ENCODE measurements around the gene NDUFB11.
"Not testable (repeated sequence)": the region's sequence is repeated elsewhere in the genome, so short reads cannot be mapped to it uniquely, and the experiment has no call there.

Gene NDUFB11

DNA sequence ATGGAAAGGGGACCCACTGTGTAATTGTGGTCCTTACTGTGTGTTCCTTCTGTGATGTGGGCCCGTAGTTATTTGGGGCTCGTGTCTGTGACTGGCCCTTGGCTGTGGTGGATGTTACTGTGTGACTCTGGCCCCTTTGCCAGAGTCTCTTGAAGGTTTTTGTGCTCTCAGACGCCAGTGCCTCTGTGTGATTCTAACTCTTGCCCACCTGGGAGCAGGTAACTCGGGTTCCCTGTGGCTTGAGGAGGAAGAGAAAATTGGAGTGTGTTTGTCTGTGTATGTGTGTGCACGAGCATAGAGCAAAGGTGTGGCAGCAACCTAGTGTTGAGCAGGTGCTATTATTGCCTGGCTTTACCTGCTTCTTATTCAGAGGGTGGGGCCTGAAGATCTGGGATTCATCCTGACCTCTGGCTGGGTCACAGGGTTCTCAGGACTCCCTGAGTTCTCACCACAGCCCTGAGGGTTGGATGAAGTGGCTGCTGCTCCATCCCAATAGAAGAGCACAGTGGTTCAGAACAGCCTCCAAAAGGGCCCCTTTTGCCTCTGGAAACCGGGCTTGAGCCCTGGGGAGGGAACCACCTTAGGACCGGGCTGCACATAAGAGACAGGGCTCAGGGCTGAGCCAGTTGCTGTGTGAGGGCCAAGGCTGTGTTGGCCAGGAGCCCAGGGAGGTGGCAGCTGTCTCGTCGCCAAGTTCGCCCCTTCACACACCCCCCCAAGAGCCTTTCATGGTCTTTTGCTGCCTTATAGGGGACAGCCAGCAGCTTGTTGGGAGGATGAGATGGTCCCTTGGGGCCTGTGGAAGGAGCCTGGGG lies 1.8 kb upstream of the NDUFB11 start:
- DNase-seq (ENCODE audit: low read depth), result no peak

DNA sequence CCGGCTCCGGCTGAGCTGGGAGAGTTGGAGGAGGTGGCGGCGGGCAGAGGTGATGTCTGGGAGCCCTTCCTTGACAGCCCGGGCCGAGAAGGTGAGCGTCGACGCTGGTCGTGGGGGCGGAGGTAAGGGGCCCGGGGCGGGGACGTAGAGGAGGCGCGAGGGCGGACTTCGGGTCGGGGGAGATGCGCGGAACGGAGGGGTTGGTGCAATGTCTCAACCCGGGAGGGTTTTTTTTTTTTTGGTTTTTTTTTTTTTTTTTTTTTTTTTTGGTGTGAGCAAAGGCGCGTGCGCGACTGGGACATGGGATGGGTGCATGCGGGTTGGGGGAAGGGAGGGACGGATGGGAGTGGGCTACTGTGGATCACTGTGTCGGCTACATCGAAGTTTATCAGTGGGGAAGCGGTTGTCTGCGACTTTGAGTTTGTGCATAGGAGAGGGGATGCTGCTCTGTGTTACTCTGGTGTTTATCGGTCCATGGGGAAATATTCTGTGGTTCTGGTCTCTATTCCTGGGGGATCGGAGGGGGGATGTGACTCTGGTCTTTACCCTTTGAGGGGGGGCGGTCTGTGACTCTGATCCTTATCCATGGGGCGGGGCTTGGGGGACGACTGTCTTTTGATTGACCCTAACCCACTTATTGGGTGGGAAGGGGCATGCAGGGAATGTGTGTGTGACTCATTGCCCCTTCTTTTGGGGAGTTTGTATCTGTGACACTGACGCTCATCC lies 1.1 kb upstream of the NDUFB11 start:
- DNase-seq (ENCODE audit: low read depth), result no peak

DNA sequence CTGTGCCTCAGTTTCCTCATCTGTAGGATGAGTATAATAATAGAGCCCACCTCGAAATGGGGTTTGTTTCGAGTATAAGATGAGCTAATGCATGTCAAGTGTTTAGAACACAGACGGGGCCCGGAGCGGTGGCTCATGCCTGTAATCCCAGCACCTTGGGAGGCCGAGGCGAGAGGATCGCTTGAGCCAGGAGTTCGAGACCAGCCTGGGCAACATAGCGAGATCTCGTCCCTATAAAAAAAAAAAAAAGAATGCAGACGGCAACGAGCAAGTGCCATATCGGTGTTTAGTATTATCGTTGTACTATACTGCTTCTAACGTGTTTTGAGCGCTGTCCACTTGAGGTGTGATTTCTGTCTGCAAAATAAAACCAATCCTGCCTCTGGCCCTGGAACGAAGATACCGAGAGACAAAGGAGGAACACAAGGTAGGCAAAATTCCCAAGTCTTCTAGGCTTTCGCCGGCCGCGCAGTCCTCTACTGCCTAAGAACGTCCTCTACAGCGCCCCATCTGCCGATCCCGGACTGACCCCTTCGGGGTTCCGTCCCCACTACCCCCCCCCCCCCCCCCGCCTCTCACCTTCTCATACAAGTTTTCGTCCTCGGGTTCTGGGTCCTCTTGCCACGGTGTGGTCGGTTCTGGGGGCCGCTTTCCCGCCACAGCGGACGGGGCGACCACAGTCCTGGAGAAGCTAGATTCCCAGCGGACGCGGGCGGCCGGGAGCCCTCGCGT lies 442 bp downstream of the NDUFB11 start:
- no peak for DNase-seq (ENCODE audit: low read depth)

DNA sequence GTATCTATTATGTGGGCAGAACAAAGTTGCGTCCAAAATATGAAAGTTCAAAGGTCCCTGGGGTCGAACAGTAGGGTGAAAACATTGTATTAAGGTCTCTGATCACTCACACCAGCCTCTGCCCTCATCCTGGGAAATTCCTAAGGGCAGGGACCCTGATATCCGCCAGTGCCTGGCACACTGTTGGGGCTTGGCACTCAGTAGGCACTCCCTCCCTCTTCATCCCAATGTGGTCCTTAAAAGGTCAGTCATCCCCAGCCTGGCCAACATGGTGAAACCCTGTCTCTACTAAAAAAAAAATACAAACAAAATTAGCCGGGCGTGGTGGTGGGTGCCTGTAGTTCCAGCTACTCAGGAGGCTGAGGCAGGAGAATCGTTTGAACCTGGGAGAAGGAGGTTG lies 6.3 kb downstream of the NDUFB11 start:
- no peak for DNase-seq (ENCODE audit: low read depth)

DNA sequence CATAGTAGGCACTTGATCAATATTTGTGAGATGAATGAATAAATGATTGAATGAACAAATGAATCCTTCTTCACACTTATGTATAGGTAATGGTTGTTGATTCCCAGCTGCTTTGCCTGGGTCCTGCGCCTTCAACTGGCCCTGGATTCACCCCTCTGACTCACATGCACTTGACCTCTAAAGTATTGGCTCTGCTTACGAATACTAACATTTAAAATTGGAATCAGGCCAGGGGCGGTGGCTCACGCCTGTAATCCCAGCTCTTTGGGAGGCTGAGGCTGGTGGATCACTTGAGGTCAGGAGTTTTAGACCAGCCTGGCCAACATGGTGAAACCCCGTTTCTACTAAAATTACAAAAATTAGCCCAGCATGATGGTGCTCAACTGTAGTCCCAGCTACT lies 8.9 kb downstream of the NDUFB11 start:
- DNase-seq (ENCODE audit: low read depth), result not testable (repeated sequence)

DNA sequence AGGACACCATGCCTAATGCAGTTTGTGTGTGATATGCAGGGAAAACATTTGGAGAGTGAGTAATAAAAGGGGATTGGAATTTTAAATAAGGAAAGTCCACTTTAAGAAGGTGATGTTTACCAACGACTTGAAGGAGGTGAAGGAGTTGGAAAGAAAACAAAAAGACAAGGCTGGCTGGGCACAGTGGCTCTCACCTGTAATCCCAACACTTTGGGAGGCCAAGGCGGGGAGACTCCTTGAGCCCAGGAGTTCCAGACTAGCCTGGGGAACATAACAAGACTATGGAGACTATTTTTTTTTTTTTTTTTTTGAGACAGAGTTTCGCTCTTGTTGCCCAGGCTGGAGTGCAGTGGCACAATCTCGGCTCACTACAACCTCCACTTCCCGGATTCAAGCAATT lies 11.0 kb downstream of the NDUFB11 start:
- DNase-seq (ENCODE audit: low read depth), result no peak

DNA sequence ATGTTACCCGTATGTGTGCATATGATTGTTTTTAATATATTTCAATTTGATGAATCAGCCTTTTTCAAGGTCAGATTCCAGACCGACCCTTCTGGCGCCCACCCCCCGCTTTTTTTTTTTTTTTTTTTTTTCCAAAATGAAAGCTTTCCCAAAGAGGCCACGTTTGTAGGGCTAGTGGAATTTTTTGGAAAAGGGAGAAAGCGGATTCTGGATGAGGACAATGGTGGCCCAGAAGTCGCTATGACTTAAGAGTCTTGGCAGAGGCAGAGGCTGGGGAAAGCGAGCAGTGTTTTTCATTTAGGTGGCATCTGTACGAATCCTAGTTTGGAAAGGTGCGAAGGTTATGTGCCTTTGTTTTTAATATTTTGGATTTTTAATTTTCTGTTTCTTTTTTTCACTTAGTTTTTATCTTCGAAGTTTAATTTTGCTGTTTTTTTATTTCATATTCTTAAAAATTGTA lies 14.6 kb downstream of the NDUFB11 start:
- no peak for DNase-seq (ENCODE audit: low read depth)

DNA sequence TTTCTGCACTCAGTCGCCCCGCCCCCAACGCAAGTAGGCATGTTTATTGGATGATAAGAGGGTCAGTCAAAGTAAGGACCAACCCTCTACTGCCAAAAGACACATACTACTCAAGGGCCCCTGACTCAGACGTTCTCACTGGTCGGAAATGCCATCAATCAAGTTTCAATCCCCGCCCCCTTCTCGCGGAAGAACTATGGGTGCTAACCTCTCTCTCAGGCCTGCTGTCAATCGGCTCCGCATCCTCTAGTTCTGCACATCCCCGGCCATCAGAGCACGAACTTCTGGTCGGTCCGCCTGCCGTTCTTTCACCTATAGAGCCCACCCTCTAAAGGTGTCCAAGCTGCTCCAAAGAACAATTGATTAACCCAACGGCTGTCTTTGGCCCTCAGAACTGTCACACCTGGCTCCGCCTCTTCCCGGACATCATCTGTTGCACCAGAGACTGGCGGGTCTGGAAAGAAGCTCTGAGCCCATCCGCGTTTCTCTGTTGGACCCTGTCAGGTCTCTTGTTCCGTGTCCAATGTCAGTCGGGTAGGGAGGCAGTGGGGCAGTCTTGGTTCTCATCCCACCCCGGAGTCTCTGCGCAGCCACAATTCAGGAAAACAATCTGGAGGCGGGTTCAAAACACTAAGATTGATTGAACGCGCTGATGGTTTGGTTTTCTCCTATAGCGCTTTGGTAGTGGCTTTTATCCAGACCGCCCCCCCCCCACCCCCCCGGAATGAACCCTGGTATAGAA lies 15.2 kb downstream of the NDUFB11 start:
- DNase-seq (ENCODE audit: low read depth), result peak; percentile 49

DNA sequence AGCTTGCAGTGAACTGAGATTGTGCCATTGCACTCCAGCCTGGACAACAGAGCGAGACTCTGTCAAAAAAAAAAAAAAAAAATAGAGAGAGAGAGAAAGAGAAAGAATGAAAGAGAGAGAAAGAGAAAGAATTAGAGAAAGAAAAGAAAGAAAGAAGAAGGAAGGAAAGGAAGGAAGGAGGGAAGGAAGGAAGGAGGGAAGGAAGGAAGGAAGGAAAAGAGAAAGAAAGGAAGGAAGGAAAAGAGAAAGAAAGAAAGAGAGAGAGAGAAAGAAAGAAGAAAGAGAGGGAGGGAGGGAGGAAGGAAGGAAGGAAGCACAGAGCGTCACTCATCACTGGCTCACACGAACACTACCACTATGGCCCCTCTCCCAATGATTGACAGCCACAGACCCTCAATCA lies 20.0 kb downstream of the NDUFB11 start:
- DNase-seq (ENCODE audit: low read depth), result not testable (repeated sequence)

DNA sequence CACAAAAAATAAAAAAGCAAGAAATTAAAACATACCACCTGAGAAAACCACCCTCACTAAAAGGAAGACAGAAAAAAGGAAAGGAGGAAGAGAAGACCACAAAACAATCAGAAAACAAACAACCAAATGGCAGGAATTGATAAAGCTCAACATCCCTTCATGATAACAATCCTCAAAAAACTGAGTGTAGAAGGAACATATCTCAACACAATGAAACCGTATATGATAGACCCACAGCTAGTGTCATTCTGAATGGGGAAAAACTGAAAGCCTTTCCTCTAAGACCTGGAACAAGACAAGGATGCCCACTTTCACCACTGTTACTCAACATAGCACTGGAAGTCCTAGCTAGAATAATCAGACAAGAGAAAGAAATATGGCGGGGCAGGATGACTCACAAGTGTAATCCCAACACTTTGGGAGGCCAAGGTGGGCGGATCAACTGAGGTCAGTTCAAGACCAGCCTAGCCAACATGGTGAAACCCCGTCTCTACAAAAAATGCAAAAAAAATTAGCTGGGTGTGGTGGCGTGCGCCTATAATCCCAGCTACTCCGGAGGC lies 27.9 kb downstream of the NDUFB11 start:
- not testable (repeated sequence) for DNase-seq (ENCODE audit: low read depth)

DNA sequence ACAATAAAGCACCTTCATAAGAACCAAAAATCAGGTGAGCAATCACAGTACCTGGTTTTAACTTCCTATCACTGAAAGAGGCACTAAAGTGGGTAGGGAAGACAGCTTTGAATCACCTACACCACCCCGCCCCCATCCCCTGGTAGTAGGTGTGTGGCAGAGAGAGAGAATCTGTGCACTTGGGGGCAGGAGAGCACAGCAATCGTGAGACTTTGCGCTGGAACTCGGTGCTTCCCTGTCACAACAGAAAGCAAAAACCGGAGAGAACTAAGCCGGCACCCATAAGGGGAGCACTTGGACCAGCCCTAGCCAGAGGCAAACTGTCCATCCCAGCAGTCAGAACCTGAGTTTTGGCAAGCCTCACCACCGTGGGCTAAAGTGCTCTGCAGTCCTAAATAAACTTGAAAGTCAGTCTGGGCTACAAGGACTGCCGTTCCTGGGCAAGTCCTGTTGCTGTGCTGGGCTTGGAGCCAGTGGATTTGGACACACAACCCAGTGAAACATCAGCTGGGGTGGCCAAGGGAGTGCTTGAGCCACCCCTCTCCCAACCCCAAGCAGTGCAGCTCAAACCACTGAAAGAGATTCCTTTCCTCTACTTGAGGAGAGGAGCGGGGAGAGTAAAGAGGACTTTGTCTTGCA lies 32.1 kb downstream of the NDUFB11 start:
- no peak for DNase-seq (ENCODE audit: low read depth)

DNA sequence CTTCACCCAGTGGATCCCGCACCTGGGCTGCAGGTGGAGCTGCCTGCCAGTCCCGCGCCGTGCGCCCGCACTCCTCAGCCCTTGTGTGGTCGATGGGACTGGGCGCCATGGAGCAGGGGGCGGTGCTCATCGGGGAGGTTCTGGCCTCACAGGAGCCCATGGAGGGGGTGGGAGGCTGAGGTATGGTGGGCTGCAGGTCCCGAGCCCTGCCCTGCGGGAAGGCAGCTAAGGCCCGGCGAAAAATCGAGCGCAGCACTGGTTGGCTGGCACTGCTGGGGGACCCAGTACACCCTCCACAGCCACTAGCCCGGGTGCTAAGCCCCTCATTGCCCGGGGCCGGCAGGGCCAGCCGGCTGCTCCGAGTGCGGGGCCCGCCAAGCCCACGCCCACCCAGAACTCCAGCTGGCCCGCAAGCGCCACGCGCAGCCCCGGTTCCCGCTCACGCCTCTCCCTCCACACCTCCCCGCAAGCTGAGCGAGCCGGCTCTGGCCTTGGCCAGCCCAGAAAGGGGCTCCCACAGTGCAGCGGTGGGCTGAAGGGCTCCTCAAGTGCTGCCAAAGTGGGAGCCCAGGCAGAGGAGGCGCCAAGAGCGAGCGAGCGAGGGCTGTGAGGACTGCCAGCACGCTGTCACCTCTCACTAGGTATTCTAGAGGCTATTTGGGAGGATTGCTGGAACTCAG lies 33.4 kb downstream of the NDUFB11 start:
- not testable (repeated sequence) for DNase-seq (ENCODE audit: low read depth)

DNA sequence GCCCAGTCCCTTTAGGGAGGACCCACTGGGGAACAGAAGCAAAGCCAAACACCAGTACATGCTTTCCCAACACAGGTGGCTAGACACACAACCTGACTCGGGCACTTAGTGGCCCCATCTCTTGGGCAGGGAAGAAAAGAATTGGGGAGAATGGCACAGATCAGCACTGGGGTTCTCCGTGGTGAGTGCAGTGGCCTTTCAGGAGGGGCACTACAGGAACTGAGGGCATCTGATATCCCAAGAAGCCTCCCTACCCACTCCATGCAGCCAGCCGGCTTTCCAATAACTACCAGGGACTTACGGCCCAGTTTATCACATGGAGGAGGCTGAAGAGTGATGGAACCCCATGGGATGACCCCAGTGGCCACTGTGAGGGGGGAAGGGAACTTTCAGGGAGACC lies 43.3 kb downstream of the NDUFB11 start:
- DNase-seq (ENCODE audit: low read depth), result no peak

DNA sequence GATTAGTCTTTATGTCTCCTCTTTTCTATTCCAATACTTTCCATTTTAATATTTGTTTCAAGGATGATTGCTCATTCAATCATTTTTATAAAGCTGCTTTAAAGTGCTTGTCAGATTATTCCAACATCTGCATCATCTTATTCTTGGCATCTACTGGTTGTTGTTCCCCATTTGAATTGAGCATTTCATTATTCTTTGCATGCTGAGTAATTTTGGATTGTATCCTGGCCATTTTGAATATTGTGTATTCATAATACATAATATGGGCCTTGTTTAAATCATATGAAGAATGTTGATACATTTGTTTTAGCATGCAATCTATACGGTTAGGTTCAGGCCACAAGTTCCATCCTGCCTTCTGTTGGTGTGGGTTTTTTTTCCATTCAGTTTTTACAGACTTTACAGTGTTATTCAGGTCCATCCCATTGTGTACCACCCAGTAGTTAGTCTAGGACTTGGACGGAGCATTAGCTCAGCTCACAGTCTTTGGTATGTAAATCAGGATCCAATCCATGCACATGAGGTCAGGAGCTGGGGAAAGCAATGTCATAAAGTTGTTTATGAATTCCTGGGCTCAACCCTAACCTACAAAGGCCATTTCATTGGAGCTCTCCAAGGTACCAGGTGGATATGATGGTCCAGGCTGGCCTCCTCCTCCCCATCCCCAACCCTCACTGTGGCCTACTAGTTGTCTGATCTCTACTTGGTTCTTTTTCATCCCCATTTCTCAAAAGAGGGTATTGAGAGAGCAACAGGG lies 46.0 kb downstream of the NDUFB11 start:
- DNase-seq (ENCODE audit: low read depth), result no peak

DNA sequence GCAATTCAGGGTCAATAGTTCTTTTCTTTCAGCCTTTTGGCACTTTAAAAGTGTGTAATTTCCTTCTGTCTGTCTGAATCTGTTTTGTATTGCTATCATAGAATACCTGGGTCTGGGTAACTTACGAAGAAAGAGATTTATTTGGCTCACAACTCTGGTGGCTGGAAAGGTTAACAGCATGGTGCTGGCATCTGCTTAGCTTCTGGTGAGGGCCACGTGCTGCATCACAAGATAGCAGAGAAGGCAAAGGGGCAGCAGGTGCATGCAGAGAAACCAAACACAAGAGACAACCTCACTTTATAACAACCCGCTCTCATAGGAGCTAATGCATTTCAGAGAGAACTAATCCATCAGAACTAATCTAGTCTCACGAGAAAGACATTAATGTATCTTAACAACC lies 47.5 kb downstream of the NDUFB11 start:
- DNase-seq (ENCODE audit: low read depth), result no peak

DNA sequence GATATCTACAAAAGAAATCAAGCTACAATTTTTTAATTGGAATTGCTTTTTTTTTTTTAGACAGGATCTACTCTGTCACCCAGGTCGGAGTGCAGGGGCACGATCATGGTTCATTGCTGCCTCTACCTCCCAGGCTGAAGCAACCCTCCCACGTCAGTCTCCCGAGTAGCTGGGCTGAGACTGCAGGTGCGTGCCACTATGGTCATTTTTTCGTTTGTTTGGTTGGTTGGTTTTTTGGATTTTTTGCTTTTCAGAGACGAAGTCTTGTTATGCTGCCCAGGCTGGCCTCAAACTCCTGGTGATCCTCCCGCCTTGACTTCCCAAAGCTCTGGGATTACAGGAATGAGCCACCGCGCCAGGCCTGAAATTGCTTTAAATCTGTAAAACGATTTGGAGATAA lies 50.6 kb downstream of the NDUFB11 start:
- no peak for DNase-seq (ENCODE audit: low read depth)

DNA sequence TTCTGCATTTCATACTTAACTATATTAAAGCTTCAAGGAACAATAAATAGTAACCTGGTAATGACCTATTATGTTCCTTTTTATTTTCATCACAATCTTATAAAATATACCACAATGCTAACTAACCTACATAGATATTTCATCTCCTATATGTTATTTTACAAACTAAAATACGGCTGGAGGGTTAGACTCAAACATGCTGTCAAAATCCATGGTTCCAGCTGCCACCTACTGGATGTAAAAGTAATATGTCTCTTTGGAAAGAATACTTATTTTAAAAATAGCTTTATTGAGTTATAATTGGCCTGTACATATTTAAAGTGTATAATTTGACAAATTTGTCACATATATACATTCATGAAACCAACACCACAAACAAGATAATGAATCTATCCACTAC lies 51.3 kb downstream of the NDUFB11 start:
- DNase-seq (ENCODE audit: low read depth), result no peak

Measured in stimulated activated CD8-positive, alpha-beta memory T cell treated with anti-CD3 and anti-CD28 coated beads, Interleukin-15, amount 100 ng/mL, for 24 hours (primary cell).